ENCODE results near the gene AFTPH.

The AFTPH gene

DNA sequence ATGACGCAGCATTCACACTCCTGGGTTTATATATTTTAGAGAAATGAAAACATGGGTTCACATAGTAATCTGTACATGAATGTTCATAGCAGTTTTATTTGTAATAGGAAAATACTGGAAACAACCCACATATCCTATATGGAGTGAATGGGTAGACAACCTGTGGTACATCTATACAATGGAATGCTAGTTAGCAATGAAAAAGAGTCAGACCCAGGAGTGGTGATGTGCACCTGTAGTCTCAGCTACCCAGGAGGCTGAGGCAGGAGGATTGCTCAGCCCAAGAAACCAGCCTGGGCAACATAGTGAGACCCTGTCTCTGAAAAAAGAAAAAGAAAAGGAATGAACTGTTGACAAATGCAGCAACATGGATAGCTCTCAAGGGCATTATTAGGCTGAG, 25.9 kb downstream of the AFTPH start:
- no peak for DNase-seq (ENCODE audit: low read depth)
- TF ChIP-seq, protein P1, sequence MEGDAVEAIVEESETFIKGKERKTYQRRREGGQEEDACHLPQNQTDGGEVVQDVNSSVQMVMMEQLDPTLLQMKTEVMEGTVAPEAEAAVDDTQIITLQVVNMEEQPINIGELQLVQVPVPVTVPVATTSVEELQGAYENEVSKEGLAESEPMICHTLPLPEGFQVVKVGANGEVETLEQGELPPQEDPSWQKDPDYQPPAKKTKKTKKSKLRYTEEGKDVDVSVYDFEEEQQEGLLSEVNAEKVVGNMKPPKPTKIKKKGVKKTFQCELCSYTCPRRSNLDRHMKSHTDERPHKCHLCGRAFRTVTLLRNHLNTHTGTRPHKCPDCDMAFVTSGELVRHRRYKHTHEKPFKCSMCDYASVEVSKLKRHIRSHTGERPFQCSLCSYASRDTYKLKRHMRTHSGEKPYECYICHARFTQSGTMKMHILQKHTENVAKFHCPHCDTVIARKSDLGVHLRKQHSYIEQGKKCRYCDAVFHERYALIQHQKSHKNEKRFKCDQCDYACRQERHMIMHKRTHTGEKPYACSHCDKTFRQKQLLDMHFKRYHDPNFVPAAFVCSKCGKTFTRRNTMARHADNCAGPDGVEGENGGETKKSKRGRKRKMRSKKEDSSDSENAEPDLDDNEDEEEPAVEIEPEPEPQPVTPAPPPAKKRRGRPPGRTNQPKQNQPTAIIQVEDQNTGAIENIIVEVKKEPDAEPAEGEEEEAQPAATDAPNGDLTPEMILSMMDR (IDR thresholded peaks at IDR 0.05; ENCODE audit: insufficient read depth, low read depth, low read length, missing control alignments), result no peak
- no peak overlapping the region for H3K4me3 ChIP-seq (ENCODE audit: low read length)

DNA sequence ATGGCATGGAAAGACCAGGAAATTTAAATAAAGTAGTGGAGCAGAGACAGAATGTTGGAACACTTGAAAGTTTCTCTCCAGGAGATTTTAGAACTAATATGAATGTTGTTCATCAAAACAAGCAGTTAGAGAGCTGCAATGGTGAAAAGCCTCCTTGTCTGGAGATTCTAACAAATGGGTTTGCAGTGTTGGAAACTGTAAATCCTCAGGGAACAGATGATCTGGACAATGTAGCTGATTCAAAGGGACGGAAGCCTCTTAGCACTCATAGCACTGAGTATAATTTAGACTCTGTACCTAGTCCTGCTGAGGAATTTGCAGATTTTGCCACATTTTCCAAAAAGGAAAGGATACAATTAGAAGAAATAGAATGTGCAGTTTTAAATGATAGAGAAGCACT, 27.7 kb downstream of the AFTPH start:
- H3K4me3 ChIP-seq (ENCODE audit: low read length), result no peak overlapping the region
- TF ChIP-seq, protein P1 (IDR thresholded peaks at IDR 0.05; ENCODE audit: insufficient read depth, low read depth, low read length, missing control alignments), result no peak
- no peak for DNase-seq (ENCODE audit: low read depth)

GRCh38 chr2:64554117-64554516, 30.0 kb downstream of the AFTPH start:
- TF ChIP-seq, protein P1 (IDR thresholded peaks at IDR 0.05; ENCODE audit: insufficient read depth, low read depth, low read length, missing control alignments), result no peak

GRCh38 chr2:64558445-64559081, 34.4 kb downstream of the AFTPH start:
- DNase-seq (ENCODE audit: low read depth), result no peak
- TF ChIP-seq, protein P1 (IDR thresholded peaks at IDR 0.05; ENCODE audit: insufficient read depth, low read depth, low read length, missing control alignments), result no peak

More at GRCh38 chr2:64554117-64554516, 30.0 kb downstream of the AFTPH start:
- no peak overlapping the region for H3K4me3 ChIP-seq (ENCODE audit: low read length)
- no peak for DNase-seq (ENCODE audit: low read depth)

DNA sequence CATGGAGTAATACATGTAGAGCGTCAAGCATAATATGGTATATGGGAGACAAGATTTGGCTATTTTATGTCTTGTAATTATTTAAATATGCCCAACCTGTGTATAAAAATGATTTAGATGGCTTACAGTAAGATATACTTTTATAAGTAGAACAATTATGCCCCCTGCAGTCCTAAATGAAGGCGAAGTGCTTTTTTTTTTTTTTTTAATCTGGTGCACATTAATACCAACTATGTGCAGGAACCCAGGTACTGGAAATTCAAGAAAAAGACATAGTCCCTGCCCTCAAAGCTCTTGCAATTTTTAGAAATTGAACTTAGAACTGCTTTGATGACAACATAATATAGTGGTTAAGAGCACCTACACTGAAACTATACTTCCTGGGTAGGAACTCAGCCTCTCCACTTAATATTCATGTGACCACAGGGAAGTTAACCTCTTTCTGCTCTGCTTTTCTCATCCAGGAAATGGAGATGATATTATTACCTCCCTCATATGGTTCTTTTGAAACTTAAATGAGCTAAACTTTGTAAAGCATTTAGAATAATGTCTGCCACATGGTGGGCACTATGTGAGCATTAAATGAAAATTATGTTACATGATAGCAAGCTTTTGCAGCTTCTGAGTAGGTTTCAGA, 38.1 kb downstream of the AFTPH start:
- TF ChIP-seq, protein P1 (IDR thresholded peaks at IDR 0.05; ENCODE audit: insufficient read depth, low read depth, low read length, missing control alignments), result peak; percentile 18
- DNase-seq (ENCODE audit: low read depth), result peak; percentile 20
- H3K4me3 ChIP-seq (ENCODE audit: low read length), result no peak overlapping the region

More at GRCh38 chr2:64558445-64559081, 34.4 kb downstream of the AFTPH start:
- no peak overlapping the region for H3K4me3 ChIP-seq (ENCODE audit: low read length)

- TF ChIP-seq, protein P1 (IDR thresholded peaks at IDR 0.05; ENCODE audit: insufficient read depth, low read depth, low read length, missing control alignments), result no peak
- DNase-seq (ENCODE audit: low read depth), result no peak
- H3K4me3 ChIP-seq (ENCODE audit: low read length), result no peak overlapping the region
Measured at GRCh38 chr2:64563436-64563938, 39.4 kb downstream of the AFTPH start.
